ENCODE results near the gene MTRF1. TPM values are rescaled to one million over a fixed set of nuclear protein-coding genes. Genes with fewer than 3 reads are reported as not detected.

MTRF1 gene
- total RNA-seq, 4 donors from 2014 or later = 7.0 to 12.9 (median 7.6) TPM

GRCh38 chr13:41274881-41275280 is 11.5 kb upstream of the MTRF1 start:
- no peaks in the 10 kb centered on the region for H3K4me1 ChIP-seq
- no peaks in the 10 kb centered on the region for H3K36me3 ChIP-seq
- H3K9me3 ChIP-seq = no peaks in the 10 kb centered on the region
- TF ChIP-seq POLR2AphosphoS5 (IDR thresholded peaks at IDR 0.05) (no peak), POLR2A (IDR thresholded peaks at IDR 0.05) (no peak), CTCF (IDR thresholded peaks at IDR 0.05) (no peak), EP300 (IDR thresholded peaks at IDR 0.05) (no peak)
- H3K4me3 ChIP-seq = no peak overlapping the region
- no peaks in the 10 kb centered on the region for H3K27me3 ChIP-seq
- WGBS = 93% methylated on average over 11 of the region's 11 CpGs
- DNase-seq (ENCODE audit: low spot score in 2 of 2) = no peak
- H3K27ac ChIP-seq = no peak overlapping the region

GRCh38 chr13:41273831-41274441 is 10.6 kb upstream of the MTRF1 start:
- Histone ChIP-seq H3K36me3 (no peaks in the 10 kb centered on the region), H3K9me3 (no peaks in the 10 kb centered on the region), H3K27me3 (no peaks in the 10 kb centered on the region), H3K4me3 (no peak overlapping the region), H3K27ac (no peak overlapping the region), H3K4me1 (no peaks in the 10 kb centered on the region)
- WGBS = 75% methylated on average over 3 of the region's 3 CpGs
- DNase-seq (ENCODE audit: low spot score in 2 of 2) = no peak
- TF ChIP-seq CTCF (IDR thresholded peaks at IDR 0.05) (no peak), POLR2AphosphoS5 (IDR thresholded peaks at IDR 0.05) (no peak), EP300 (IDR thresholded peaks at IDR 0.05) (no peak), POLR2A (IDR thresholded peaks at IDR 0.05) (no peak)

- WGBS = 83% methylated on average over 6 of the region's 6 CpGs
- Histone ChIP-seq H3K4me3 (no peak overlapping the region), H3K9me3 (no peaks in the 10 kb centered on the region), H3K4me1 (no peaks in the 10 kb centered on the region), H3K36me3 (no peaks in the 10 kb centered on the region), H3K27ac (no peak overlapping the region), H3K27me3 (no peaks in the 10 kb centered on the region)
- no peak for DNase-seq (ENCODE audit: low spot score in 2 of 2)
- TF ChIP-seq EP300 (IDR thresholded peaks at IDR 0.05) (no peak), POLR2A (IDR thresholded peaks at IDR 0.05) (no peak), POLR2AphosphoS5 (IDR thresholded peaks at IDR 0.05) (no peak), CTCF (IDR thresholded peaks at IDR 0.05) (no peak)
Observed at GRCh38 chr13:41271456-41272285, 8.3 kb upstream of the MTRF1 start.

GRCh38 chr13:41268764-41269163 is 5.4 kb upstream of the MTRF1 start:
- Histone ChIP-seq H3K9me3 (no peaks in the 10 kb centered on the region), H3K4me3 (no peak overlapping the region), H3K27ac (no peak overlapping the region), H3K4me1 (no peaks in the 10 kb centered on the region), H3K36me3 (no peaks in the 10 kb centered on the region), H3K27me3 (no peaks in the 10 kb centered on the region)
- no peak for DNase-seq (ENCODE audit: low spot score in 2 of 2)
- WGBS = 11% methylated on average over 1 of the region's 1 CpG
- TF ChIP-seq POLR2A (IDR thresholded peaks at IDR 0.05) = no peak
- no peak for TF ChIP-seq CTCF (IDR thresholded peaks at IDR 0.05)
- no peak for TF ChIP-seq POLR2AphosphoS5 (IDR thresholded peaks at IDR 0.05)
- no peak for TF ChIP-seq EP300 (IDR thresholded peaks at IDR 0.05)

GRCh38 chr13:41267106-41267505 is 3.7 kb upstream of the MTRF1 start:
- no peak overlapping the region for H3K27ac ChIP-seq
- TF ChIP-seq EP300 (IDR thresholded peaks at IDR 0.05) (no peak), CTCF (IDR thresholded peaks at IDR 0.05) (no peak), POLR2AphosphoS5 (IDR thresholded peaks at IDR 0.05) (no peak), POLR2A (IDR thresholded peaks at IDR 0.05) (no peak)

More at GRCh38 chr13:41267106-41267505, 3.7 kb upstream of the MTRF1 start:
- no peaks in the 10 kb centered on the region for H3K9me3 ChIP-seq
- no peaks in the 10 kb centered on the region for H3K27me3 ChIP-seq
- no peak for DNase-seq (ENCODE audit: low spot score in 2 of 2)
- H3K4me3 ChIP-seq = no peak overlapping the region
- H3K4me1 ChIP-seq = peaks cover 6% of the 10 kb centered on the region
- H3K36me3 ChIP-seq = no peaks in the 10 kb centered on the region

All from suprapubic skin (tissue), 4 donors.